Right lobe of liver (tissue), 6 donors: ENCODE measurements around the gene CLCNKB. TPM values are rescaled to one million over a fixed set of nuclear protein-coding genes. Genes with fewer than 3 reads are reported as not detected.
"Not testable (repeated sequence)": the region's sequence is repeated elsewhere in the genome, so short reads cannot be mapped to it uniquely, and the experiment has no call there.

ENCODE experiments used
- ATAC-seq, 4 donors: fragments of 200-7000 bp; cut with Tn5 transposase; one replicate each; pipeline ENCODE4 v1.9.1; 2020; ENCODE audit warnings: mild to moderate bottlenecking in 4 of 4, moderate library complexity in 4 of 4
- DNase-seq, 3 donors: peaks; one replicate each; pipeline ENCODE4 v3.0.0-alpha.2; 2020
- H3K27ac ChIP-seq, 3 donors: fragments of 200-600 bp; one replicate each; pipeline ENCODE4 v1.8.0; 2022
- H3K27me3 ChIP-seq, 2 donors: fragments of 200-600 bp; one replicate each; pipeline ENCODE4 v1.8.0; 2022
- H3K36me3 ChIP-seq, 4 donors: fragments of 200-600 bp; sonication (generic) in 1 of 4; one replicate each; pipeline versions ENCODE4 v1.5.1 to v1.8.0; 2017 to 2022; ENCODE audit warnings: control low read depth in 1 of 4
- H3K4me1 ChIP-seq, 4 donors: fragments of 200-600 bp; sonication (generic) in 1 of 4; one replicate each; pipeline versions ENCODE4 v1.5.1 to v1.8.0; 2017 to 2022; ENCODE audit warnings: control low read depth in 1 of 4
- H3K4me3 ChIP-seq, 3 donors: fragments of 200-600 bp; one replicate each; pipeline ENCODE4 v1.8.0; 2022
- H3K9me3 ChIP-seq, 4 donors: fragments of 200-600 bp; sonication (generic) in 1 of 4; one replicate each; pipeline versions ENCODE4 v1.5.1 to v1.8.0; 2017 to 2022; ENCODE audit warnings: control low read depth in 1 of 4
- CTCF ChIP-seq, 4 donors: fragments of 200-600 bp in 3 of 4; fragments of 450-650 bp in 1 of 4; IDR thresholded peaks; one replicate each; pipeline versions ENCODE4 v1.5.1 to v1.8.0; 2016 to 2022; ENCODE audit warnings: antibody characterized with exemption in 4 of 4, mild to moderate bottlenecking in 2 of 4
- POLR2A ChIP-seq: fragments of 450-650 bp; IDR thresholded peaks from one replicate; pipeline ENCODE4 v1.6.1; 2017; ENCODE audit warnings: antibody characterized with exemption, mild to moderate bottlenecking
- WGBS: methylation state at CpG from one replicate; pipeline ENCODE4 v1.1.6; 2018; ENCODE audit warnings: low coverage, low lambda C conversion rate; ENCODE audit not compliant: insufficient coverage; ENCODE audit errors: missing lambda C conversion rate; 5-methylcytosine and 5-hydroxymethylcytosine counted together
- intact Hi-C, 2 donors: fragments of 100-400 bp; cut with DNase I; formaldehyde crosslinking; loops; one replicate each; pipeline versions ENCODE4 v1.11.2 to v1.14.1; 2022
- total RNA-seq, 6 experiments: library from RNA; depleted of rRNA in 2 of 6; stranded (reverse); fragments of >200 nt in 2 of 6; fragmentation: NEBNext Ultra II Directional in 3 of 6; extraction: Animal tissue kit (Norgen Biotek cat#: 25700) in 3 of 6; gene quantifications; one replicate each; pipeline versions ENCODE4 v1.1.0 to v1.2.4, GENCODE V29; 2016 to 2023
- donor health status: DM: no; HTN: yes; CAD: no.
- donor health status: DM: no; HTN: no; CAD: no.
- donor health status: DM: no; HTN: no; CAD: no.
- donor health status: DM: no; HTN: yes; CAD: no.
- donor health status: DM: no; HTN: yes; CAD: no.

CLCNKB gene
- total RNA-seq, 6 experiments from 2014 or later, result not detected

- 87% methylated on average over 9 of the region's 11 CpGs for WGBS
- H3K4me1 ChIP-seq, result no peaks in the 10 kb centered on the region
- H3K9me3 ChIP-seq, result no peaks in the 10 kb centered on the region
- intact Hi-C loops, result no loop called here
- no peaks in the 10 kb centered on the region for H3K27me3 ChIP-seq
- no peak overlapping the region for H3K27ac ChIP-seq
- no peak for TF ChIP-seq POLR2A
- TF ChIP-seq CTCF (IDR thresholded peaks at IDR 0.05), result no peak
- DNase-seq (no peak), ATAC-seq (no peak)
- H3K4me3 ChIP-seq, result no peak overlapping the region
- H3K36me3 ChIP-seq, result no peaks in the 10 kb centered on the region
Observed at GRCh38 chr1:15998929-15999328, 44.7 kb upstream of the CLCNKB start.

GRCh38 chr1:16001274-16001673 is 42.3 kb upstream of the CLCNKB start:
- H3K9me3 ChIP-seq, H3K4me1 ChIP-seq, H3K36me3 ChIP-seq, ATAC-seq, H3K4me3 ChIP-seq, H3K27me3 ChIP-seq, H3K27ac ChIP-seq: not testable (repeated sequence)
- WGBS, result 80% methylated on average over 9 of the region's 10 CpGs
- DNase-seq, result peak in 1 of 3 donors; percentile 6
- intact Hi-C loops, result loop anchor here in 1 of 2 donors (10.0 kb wide), 1 partner anchor 54 kb away; no protein-coding TSS in a partner anchor

GRCh38 chr1:16005597-16005996 is 38.0 kb upstream of the CLCNKB start:
- Histone ChIP-seq H3K36me3 (no peaks in the 10 kb centered on the region), H3K4me3 (no peak overlapping the region), H3K27ac (no peak overlapping the region), H3K9me3 (no peaks in the 10 kb centered on the region), H3K4me1 (no peaks in the 10 kb centered on the region), H3K27me3 (no peaks in the 10 kb centered on the region)
- ATAC-seq (no peak), DNase-seq (peak in 1 of 3 donors; percentile 48)
- TF ChIP-seq POLR2A (no peak), CTCF (IDR thresholded peaks at IDR 0.05) (no peak)
- intact Hi-C loops, result loop anchor here (5.0 to 10.0 kb wide), 2 partner anchors 49 to 52 kb away; no protein-coding TSS in a partner anchor
- 86% methylated on average over 1 of the region's 5 CpGs for WGBS

- WGBS, result 53% methylated on average over 3 of the region's 11 CpGs
- H3K27ac ChIP-seq, result no peak overlapping the region
- H3K4me1 ChIP-seq, result no peaks in the 10 kb centered on the region
- DNase-seq (no peak), ATAC-seq (no peak)
- H3K4me3 ChIP-seq, result no peak overlapping the region
- no peak for TF ChIP-seq CTCF (IDR thresholded peaks at IDR 0.05)
- H3K9me3 ChIP-seq, result no peaks in the 10 kb centered on the region
- no peaks in the 10 kb centered on the region for H3K36me3 ChIP-seq
- intact Hi-C loops, result loop anchor here (5.0 to 10.0 kb wide), 2 partner anchors 49 to 51 kb away; no protein-coding TSS in a partner anchor
- H3K27me3 ChIP-seq, result no peaks in the 10 kb centered on the region
Observed at GRCh38 chr1:16006010-16006409, 37.6 kb upstream of the CLCNKB start.

- Histone ChIP-seq H3K27me3 (no peaks in the 10 kb centered on the region), H3K4me1 (no peaks in the 10 kb centered on the region), H3K4me3 (no peak overlapping the region), H3K9me3 (no peaks in the 10 kb centered on the region), H3K36me3 (no peaks in the 10 kb centered on the region), H3K27ac (no peak overlapping the region)
- WGBS, result 53% methylated on average over 6 of the region's 9 CpGs
- TF ChIP-seq POLR2A (no peak), CTCF (IDR thresholded peaks at IDR 0.05) (peak in 1 of 4 donors; percentile 16)
- DNase-seq (no peak), ATAC-seq (no peak)
- intact Hi-C loops, result loop anchor here (5.0 to 10.0 kb wide), 2 partner anchors 48 to 50 kb away; no protein-coding TSS in a partner anchor
Observed at GRCh38 chr1:16006552-16007485, 36.8 kb upstream of the CLCNKB start.
